Breast epithelium (tissue), 4 donors: ENCODE data around the gene SLC39A1. TPM values are rescaled to one million over a fixed set of nuclear protein-coding genes. Genes with fewer than 3 reads are reported as not detected.
A peak's percentile ranks its signal among the peaks of the same experiment; 100 is the strongest.

ENCODE experiments used
- DNase-seq, 2 donors: peaks; one replicate each; pipeline ENCODE4 v3.0.0-alpha.2; 2019; ENCODE audit warnings: low spot score in 2 of 2
- H3K27ac ChIP-seq, 2 donors: fragments of 200-600 bp; sonication (generic) in 1 of 2; one replicate each; pipeline ENCODE4 v1.5.1; 2016 to 2019; ENCODE audit warnings: mild to moderate bottlenecking in 1 of 2
- H3K27me3 ChIP-seq, 2 donors: fragments of 200-600 bp; sonication (generic) in 1 of 2; one replicate each; pipeline versions ENCODE4 v1.5.1 to v1.6.0; 2017 to 2019; ENCODE audit warnings: control low read depth in 1 of 2, mild to moderate bottlenecking in 1 of 2
- H3K36me3 ChIP-seq: fragments of 200-600 bp; one replicate; pipeline ENCODE4 v1.5.1; 2019
- H3K4me1 ChIP-seq, 2 donors: fragments of 200-600 bp; sonication (generic); one replicate each; pipeline ENCODE4 v1.5.1; 2016 to 2019; ENCODE audit warnings: control low read depth in 1 of 2
- H3K4me3 ChIP-seq, 3 donors: fragments of 200-600 bp; sonication (generic); 1 replicate in 2 of 3; 2 replicates in 1 of 3; pipeline ENCODE4 v1.5.1; 2016 to 2019; ENCODE audit warnings: mild to moderate bottlenecking in 3 of 3, moderate library complexity in 2 of 3
- H3K9me3 ChIP-seq, 2 donors: fragments of 200-600 bp; sonication (generic) in 1 of 2; one replicate each; pipeline ENCODE4 v1.5.1; 2016 to 2019; ENCODE audit warnings: control low read depth in 1 of 2
- POLR2A ChIP-seq: fragments of 450-650 bp; IDR thresholded peaks from one replicate; pipeline ENCODE4 v1.6.1; 2016; ENCODE audit warnings: antibody characterized with exemption, mild to moderate bottlenecking, moderate library complexity
- POLR2AphosphoS5 ChIP-seq, 3 donors: sonication (generic); formaldehyde crosslinking; IDR thresholded peaks; one replicate each; pipeline ENCODE4 v1.6.1; 2017; ENCODE audit warnings: antibody characterized with exemption in 3 of 3
- intact Hi-C: fragments of 100-400 bp; cut with DNase I; formaldehyde crosslinking; loops from one replicate; pipeline ENCODE4 v1.15.1; 2023; ENCODE audit warnings: low total_unique reads
- total RNA-seq, 3 donors: library from RNA; depleted of rRNA; stranded (reverse); fragments of >200 nt; gene quantifications; one replicate each; pipeline ENCODE4 v1.1.0, GENCODE V29; 2016
- TF ChIP-seq, protein P1 (sequence below), 3 donors: fragments of 450-650 bp; IDR thresholded peaks; one replicate each; pipeline ENCODE4 v1.5.1; 2016 to 2017; ENCODE audit warnings: antibody characterized with exemption in 3 of 3, mild to moderate bottlenecking in 3 of 3, moderate library complexity in 3 of 3

Gene SLC39A1
- total RNA-seq, 3 donors from 2014 or later: 102 to 119 (median 111) TPM

DNA sequence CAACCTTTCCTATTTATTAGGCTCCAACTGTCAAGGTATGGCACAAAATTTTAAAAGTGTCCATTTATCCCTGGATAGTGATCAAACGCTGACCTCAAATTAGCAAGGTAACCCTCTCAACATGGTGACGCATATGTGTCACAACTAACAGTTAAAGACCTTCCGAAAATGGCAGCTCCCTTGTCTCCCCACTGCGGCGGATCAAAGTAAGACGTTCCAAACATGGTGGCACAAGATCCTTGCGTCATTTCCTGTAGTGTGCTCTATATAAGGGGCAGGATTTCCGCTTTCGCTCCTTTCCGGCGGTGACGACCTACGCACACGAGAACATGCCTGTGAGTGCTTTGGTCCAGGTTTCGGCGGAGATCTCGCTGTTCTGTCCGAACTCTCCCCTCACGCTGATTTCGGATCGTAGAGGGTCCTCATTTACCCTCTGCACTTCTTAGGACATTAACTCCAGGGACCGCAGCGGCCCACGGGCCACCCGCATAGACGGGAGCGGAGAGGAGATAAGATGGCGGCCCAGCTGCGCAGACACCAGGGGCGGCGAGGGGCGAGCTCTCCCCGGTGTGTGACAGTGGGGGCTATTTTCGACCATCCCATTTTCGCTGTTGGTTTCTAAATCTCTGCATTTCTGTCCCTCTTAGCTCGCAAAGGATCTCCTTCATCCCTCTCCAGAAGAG lies 27.3 kb upstream of the SLC39A1 start, which contains the start of gene RPS27:
Gene RPS27, plus strand, starts transcription at position 295 of the 683 bp plus-strand sequence. Its CDS starts 35 bp downstream, at position 330.
- Histone ChIP-seq H3K4me3 (peak within 1 kb of the TSS; percentile 69 to 86 (median 85)), H3K27me3 (no peaks in the 10 kb centered on the region), H3K9me3 (no peaks in the 10 kb centered on the region), H3K4me1 (peaks cover 8% of the 10 kb centered on the region in 2 donors), H3K36me3 (no peaks in the 10 kb centered on the region), H3K27ac (peak within 1 kb of the TSS; percentile 94 to 96)
- TF ChIP-seq POLR2A (peak; percentile 99), POLR2AphosphoS5 (IDR thresholded peaks at IDR 0.05) (peak; percentile 100)
- TF ChIP-seq, protein P1, sequence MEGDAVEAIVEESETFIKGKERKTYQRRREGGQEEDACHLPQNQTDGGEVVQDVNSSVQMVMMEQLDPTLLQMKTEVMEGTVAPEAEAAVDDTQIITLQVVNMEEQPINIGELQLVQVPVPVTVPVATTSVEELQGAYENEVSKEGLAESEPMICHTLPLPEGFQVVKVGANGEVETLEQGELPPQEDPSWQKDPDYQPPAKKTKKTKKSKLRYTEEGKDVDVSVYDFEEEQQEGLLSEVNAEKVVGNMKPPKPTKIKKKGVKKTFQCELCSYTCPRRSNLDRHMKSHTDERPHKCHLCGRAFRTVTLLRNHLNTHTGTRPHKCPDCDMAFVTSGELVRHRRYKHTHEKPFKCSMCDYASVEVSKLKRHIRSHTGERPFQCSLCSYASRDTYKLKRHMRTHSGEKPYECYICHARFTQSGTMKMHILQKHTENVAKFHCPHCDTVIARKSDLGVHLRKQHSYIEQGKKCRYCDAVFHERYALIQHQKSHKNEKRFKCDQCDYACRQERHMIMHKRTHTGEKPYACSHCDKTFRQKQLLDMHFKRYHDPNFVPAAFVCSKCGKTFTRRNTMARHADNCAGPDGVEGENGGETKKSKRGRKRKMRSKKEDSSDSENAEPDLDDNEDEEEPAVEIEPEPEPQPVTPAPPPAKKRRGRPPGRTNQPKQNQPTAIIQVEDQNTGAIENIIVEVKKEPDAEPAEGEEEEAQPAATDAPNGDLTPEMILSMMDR (IDR thresholded peaks at IDR 0.05): peak in 2 of 3 donors; percentile 18 to 20
- peak; percentile 89 to 96 for DNase-seq
- intact Hi-C loops: no loop called here

DNA sequence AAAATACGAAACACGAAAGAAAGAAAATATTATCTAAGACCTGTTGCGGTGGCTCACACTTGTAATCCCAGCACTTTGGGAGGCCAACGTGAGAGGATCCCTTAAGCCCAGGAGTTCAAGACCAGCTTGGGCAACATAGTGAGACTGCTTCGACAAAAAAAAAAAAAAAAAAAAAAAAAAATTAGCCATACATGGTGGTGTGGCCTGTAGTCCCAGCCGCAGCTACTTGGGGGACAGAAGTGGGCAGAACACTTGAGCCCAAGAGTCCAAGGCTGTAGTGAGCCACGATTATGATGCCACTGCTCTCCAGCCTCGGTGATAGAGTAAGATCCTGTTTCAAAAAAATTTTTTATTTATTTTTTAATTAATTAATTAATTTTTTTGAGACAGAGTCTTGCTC lies 24.3 kb upstream of the SLC39A1 start:
- no peaks in the 10 kb centered on the region for H3K36me3 ChIP-seq
- H3K4me1 ChIP-seq: peaks cover 5 to 15% of the 10 kb centered on the region in 2 donors
- H3K27me3 ChIP-seq: no peaks in the 10 kb centered on the region
- no peak overlapping the region for H3K4me3 ChIP-seq
- TF ChIP-seq POLR2AphosphoS5 (IDR thresholded peaks at IDR 0.05): no peak
- TF ChIP-seq POLR2A: no peak
- TF ChIP-seq, protein P1 (IDR thresholded peaks at IDR 0.05): no peak
- H3K27ac ChIP-seq: no peak overlapping the region
- no peak for DNase-seq
- intact Hi-C loops: no loop called here
- H3K9me3 ChIP-seq: no peaks in the 10 kb centered on the region

DNA sequence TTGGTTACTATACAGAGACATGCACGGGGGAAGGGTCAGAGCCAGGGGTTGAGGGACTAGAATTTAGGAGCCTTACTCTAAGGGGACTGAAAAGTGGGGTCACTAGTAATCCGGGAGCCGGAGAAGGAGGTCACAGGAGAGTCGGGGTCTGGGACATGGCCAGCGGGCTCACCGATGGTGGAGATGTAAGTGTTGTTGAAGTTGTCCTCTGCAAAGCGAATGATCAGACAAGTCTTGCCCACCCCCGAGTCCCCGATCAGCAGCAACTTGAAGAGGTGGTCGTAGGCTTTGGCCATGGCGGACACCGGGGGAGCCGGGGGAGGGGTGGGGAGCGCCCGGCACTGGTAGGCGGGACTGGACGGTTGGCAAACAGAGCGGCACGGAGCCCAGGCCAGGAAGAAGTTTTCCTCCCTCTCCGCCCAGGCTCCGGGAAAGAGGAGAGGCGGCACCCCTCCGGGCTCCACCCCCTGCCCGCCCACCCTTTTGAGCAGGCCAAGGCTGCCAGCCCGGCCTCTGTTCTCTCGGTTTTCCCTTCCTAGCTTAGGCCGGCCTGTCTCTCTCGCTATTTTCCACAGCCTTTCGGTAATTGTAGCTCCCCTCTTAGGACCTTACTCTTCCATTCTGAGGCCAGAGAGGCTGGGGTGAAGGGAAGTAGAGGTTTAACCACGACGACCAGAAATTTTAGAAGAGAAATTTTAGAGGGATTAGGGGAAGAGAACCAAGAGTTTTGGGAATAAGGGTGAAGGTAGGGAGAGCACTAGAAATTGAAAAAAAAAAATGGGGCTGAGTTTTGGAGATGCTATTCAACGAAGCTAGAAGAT lies 22.8 kb upstream of the SLC39A1 start, which contains the start of gene RAB13:
Gene RAB13, minus strand, starts transcription at position 399 of the 821 bp plus-strand sequence. Its CDS starts 103 bp downstream, at position 296.
- TF ChIP-seq POLR2AphosphoS5 (IDR thresholded peaks at IDR 0.05) (peak in 2 of 3 donors; percentile 32 to 46), POLR2A (no peak)
- TF ChIP-seq, protein P1 (IDR thresholded peaks at IDR 0.05): no peak
- peak; percentile 83 to 88 for DNase-seq
- Histone ChIP-seq H3K27ac (peak within 1 kb of the TSS; percentile 67 to 77), H3K4me1 (peaks cover 3 to 8% of the 10 kb centered on the region in 2 donors), H3K36me3 (no peaks in the 10 kb centered on the region), H3K4me3 (peak within 1 kb of the TSS; percentile 59 to 76 (median 66)), H3K9me3 (no peaks in the 10 kb centered on the region), H3K27me3 (no peaks in the 10 kb centered on the region)
- intact Hi-C loops: no loop called here

DNA sequence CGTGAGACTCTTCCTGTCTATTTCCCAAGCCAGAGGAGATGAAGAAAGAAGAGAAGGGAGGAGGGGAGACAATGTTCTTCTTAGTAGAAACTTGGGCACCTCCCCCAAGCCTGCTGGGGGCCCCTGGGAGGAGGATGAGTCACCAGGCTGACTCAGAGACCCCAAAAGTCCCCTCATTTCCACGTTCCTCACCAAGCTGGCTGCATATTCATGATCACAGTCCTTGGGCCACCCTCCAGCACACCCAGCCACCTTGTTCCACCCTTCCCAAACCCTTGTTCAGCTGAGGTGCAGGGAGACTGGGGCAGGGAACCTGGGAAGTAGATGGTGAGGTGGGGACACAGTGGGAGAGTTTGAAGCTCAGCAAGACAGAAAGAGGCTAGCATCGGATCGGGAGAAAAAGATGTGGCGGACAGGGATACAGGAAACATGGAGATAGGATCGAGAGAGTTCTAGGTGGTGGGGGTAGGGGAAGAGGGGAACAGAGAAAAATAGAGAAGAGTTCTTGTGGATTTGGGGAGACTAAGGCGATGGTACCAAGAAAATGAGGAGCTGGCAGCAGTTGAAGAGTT lies 22.1 kb upstream of the SLC39A1 start:
- Histone ChIP-seq H3K4me3 (peak overlapping the region; percentile 59 to 76 (median 66)), H3K9me3 (no peaks in the 10 kb centered on the region), H3K27ac (peak overlapping the region; percentile 67 to 77), H3K36me3 (no peaks in the 10 kb centered on the region), H3K4me1 (peaks cover 3 to 8% of the 10 kb centered on the region in 2 donors), H3K27me3 (no peaks in the 10 kb centered on the region)
- DNase-seq: no peak
- TF ChIP-seq, protein P1 (IDR thresholded peaks at IDR 0.05): no peak
- TF ChIP-seq POLR2A (no peak), POLR2AphosphoS5 (IDR thresholded peaks at IDR 0.05) (peak in 1 of 3 donors; percentile 70)
- intact Hi-C loops: no loop called here
